Glutamatergic neuron (in vitro differentiated cells): ENCODE results near the gene TOM1L2. TPM values are rescaled to one million over a fixed set of nuclear protein-coding genes. Genes with fewer than 3 reads are reported as not detected.

ENCODE experiments used
- DNase-seq: peaks from one replicate; pipeline ENCODE4 v3.0.0; 2022
- H3K27ac Mint-ChIP-seq: one replicate; pipeline ENCODE4 v1.8.0; 2020; ENCODE audit warnings: mild to moderate bottlenecking, mixed read lengths, inconsistent platforms; ENCODE audit not compliant: unreplicated experiment
- H3K27me3 Mint-ChIP-seq: one replicate; pipeline ENCODE4 v1.8.0; 2020; ENCODE audit warnings: mild to moderate bottlenecking, moderate library complexity, mixed read lengths, inconsistent platforms; ENCODE audit not compliant: unreplicated experiment
- H3K36me3 Mint-ChIP-seq: one replicate; pipeline ENCODE4 v1.8.0; 2020; ENCODE audit warnings: mild to moderate bottlenecking, mixed read lengths, inconsistent platforms; ENCODE audit not compliant: unreplicated experiment
- H3K4me1 Mint-ChIP-seq: one replicate; pipeline ENCODE4 v1.8.0; 2020; ENCODE audit warnings: mild to moderate bottlenecking, low read depth, mixed read lengths, inconsistent platforms; ENCODE audit not compliant: unreplicated experiment
- H3K4me3 Mint-ChIP-seq: one replicate; pipeline ENCODE4 v1.8.0; 2020; ENCODE audit warnings: mild to moderate bottlenecking, mixed read lengths, inconsistent platforms; ENCODE audit not compliant: unreplicated experiment
- H3K9me3 Mint-ChIP-seq: one replicate; pipeline ENCODE4 v1.8.0; 2020; ENCODE audit warnings: mild to moderate bottlenecking, moderate library complexity, mixed read lengths, inconsistent platforms; ENCODE audit not compliant: unreplicated experiment
- total RNA-seq: library from RNA; stranded (reverse); fragmentation: NEBNext Ultra II Directional; extraction: Animal tissue kit (Norgen Biotek cat#: 25700); gene quantifications from one replicate; pipeline ENCODE4 v1.2.1, GENCODE V29; 2021; ENCODE audit not compliant: unreplicated experiment
- TF ChIP-seq, protein P1 (sequence below): fragments of 200-600 bp; sonication (generic); IDR thresholded peaks from one replicate; pipeline ENCODE4 v1.5.0; 2021; ENCODE audit not compliant: partially characterized antibody, unreplicated experiment

Gene TOM1L2
- total RNA-seq, 1 donor from 2014 or later = 62.8 TPM

DNA sequence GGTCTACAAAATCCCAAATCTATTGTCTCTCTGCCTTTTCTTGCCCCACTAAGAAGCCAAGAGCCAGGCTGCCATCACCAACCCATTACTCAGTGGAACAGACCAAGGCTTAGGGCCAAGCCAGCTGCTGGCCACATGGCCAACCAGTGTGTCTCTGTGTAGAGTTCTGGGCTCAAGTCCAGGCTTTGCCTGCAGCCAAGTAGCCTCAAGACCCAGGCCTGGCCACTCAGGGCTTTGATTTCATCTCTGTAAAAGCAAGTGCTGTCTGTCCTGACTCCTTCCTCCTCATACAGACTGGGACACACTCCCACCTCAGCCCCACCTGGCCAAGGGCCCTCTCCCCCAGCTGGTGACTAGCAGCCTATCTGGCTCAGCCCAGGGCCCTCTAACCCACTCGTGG lies 150.0 kb downstream of the TOM1L2 start:
- no peak for DNase-seq
- Mint-ChIP-seq H3K36me3 (no peaks in the 10 kb centered on the region), H3K27me3 (peaks cover 15% of the 10 kb centered on the region), H3K4me1 (peaks cover 47% of the 10 kb centered on the region), H3K27ac (no peak overlapping the region), H3K9me3 (peaks cover 23% of the 10 kb centered on the region), H3K4me3 (peak overlapping the region; percentile 88)
- TF ChIP-seq, protein P1, sequence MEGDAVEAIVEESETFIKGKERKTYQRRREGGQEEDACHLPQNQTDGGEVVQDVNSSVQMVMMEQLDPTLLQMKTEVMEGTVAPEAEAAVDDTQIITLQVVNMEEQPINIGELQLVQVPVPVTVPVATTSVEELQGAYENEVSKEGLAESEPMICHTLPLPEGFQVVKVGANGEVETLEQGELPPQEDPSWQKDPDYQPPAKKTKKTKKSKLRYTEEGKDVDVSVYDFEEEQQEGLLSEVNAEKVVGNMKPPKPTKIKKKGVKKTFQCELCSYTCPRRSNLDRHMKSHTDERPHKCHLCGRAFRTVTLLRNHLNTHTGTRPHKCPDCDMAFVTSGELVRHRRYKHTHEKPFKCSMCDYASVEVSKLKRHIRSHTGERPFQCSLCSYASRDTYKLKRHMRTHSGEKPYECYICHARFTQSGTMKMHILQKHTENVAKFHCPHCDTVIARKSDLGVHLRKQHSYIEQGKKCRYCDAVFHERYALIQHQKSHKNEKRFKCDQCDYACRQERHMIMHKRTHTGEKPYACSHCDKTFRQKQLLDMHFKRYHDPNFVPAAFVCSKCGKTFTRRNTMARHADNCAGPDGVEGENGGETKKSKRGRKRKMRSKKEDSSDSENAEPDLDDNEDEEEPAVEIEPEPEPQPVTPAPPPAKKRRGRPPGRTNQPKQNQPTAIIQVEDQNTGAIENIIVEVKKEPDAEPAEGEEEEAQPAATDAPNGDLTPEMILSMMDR = no peak

DNA sequence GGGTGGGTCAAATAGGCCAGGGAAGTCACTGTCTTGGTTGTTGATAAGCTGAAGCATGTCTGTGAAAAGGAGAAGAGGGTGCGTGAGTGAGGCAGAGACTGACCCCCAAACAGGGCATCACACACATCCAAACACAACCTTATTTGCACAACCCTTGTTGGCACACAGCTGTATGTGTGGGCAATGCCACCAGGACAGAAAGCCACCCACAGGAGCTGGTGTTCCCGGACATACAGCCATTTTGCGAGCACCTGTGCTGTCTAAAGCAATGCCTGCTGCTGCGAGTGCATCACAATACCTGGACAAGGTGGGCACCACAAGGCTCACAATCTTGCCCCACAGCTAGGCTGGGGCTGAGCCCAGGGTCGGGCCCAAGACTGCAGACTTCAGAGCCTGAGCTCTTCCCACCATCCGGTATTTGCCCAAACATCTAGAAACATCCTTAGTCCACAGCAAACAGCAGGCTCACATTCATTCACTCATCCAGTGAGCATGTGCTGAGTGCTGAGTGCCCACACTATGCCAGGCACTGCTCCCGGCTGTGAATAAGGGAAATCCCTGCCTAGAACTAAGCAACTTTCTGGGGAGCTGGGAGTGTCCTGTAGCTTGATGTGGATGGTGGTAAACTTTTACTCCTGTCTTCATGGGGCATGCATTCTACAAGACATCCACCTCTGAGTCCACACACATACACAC lies 151.6 kb downstream of the TOM1L2 start:
- peak overlapping the region; percentile 77 for H3K27ac Mint-ChIP-seq
- DNase-seq = no peak
- peak overlapping the region; percentile 88 for H3K4me3 Mint-ChIP-seq
- peaks cover 43% of the 10 kb centered on the region for H3K4me1 Mint-ChIP-seq
- peaks cover 16% of the 10 kb centered on the region for H3K27me3 Mint-ChIP-seq
- no peaks in the 10 kb centered on the region for H3K36me3 Mint-ChIP-seq
- TF ChIP-seq, protein P1 = no peak
- H3K9me3 Mint-ChIP-seq = peaks cover 24% of the 10 kb centered on the region

DNA sequence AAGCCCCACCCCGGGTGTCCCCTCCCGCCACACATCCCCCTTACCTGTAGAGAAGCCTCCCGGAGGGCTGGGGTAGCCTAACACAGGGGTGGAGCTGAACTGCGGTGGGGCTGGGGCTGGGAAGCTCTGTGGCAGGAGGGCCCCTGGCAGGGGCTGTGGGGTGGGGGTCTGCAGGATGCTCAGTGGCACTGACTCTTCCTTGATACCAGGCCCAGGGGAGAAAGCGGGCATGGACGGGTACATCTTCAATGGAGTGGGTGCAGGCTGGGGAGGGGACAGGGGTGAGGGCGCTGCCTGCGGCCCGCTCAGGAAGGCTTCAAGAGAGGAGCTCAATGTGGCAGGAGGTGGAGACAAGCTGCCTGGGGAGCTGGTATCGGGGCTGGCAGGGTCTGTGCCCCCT lies 152.2 kb downstream of the TOM1L2 start:
- H3K4me1 Mint-ChIP-seq = peaks cover 47% of the 10 kb centered on the region
- TF ChIP-seq, protein P1 = no peak

DNA sequence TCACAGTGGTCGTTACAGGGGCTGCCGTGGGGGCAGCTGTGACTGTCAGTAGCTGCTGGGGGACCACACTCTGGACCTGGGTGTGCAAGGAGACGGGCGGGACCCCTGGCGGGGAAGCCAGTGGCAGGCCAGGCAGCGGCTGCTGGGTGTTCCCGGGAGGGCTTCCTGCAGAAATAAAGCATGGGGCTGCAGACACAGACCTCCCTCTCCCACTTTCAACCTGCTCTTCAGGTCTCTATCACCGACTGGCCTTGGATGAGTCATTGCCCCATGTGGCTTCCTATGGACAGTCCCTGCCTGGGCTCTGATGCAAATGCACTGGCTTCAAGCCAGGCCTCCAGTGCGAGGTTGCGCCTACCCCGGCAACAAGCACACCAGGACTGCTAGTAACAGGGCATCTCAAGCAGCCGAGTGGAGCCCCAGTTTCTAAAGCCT lies 152.6 kb downstream of the TOM1L2 start:
- Mint-ChIP-seq H3K36me3 (no peaks in the 10 kb centered on the region), H3K4me1 (peaks cover 43% of the 10 kb centered on the region), H3K4me3 (peak overlapping the region; percentile 69), H3K9me3 (peaks cover 28% of the 10 kb centered on the region), H3K27ac (peak overlapping the region; percentile 82), H3K27me3 (peaks cover 20% of the 10 kb centered on the region)
- TF ChIP-seq, protein P1 = no peak
- DNase-seq = peak; percentile 63

More for the DNA sequence above, 152.2 kb downstream of the TOM1L2 start:
- Mint-ChIP-seq H3K27me3 (peaks cover 21% of the 10 kb centered on the region), H3K9me3 (peaks cover 27% of the 10 kb centered on the region), H3K27ac (peak overlapping the region; percentile 48), H3K4me3 (peak overlapping the region; percentile 65), H3K36me3 (no peaks in the 10 kb centered on the region)
- no peak for DNase-seq

DNA sequence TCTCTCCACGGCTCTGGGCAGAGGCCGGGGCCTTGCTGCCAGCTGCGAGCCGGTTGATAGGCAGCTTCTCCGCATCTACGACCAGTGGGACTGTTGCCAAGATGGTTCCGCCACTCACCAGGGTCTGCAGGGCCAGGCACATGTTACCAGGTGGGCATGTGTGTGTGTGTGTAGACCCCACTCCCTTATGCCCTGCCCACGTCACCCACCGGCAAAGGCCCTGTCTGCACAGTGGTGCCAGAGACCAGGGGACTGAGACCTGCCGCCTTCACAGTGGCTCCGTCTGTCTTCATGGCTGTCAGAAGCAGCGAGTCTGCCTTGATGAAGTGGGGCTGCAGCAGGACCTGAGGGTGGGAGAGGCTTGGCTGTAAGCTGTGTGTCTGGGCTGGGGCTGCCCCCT lies 153.1 kb downstream of the TOM1L2 start:
- H3K36me3 Mint-ChIP-seq = no peaks in the 10 kb centered on the region
- peaks cover 18% of the 10 kb centered on the region for H3K27me3 Mint-ChIP-seq
- H3K4me1 Mint-ChIP-seq = peaks cover 38% of the 10 kb centered on the region
- peak overlapping the region; percentile 69 for H3K4me3 Mint-ChIP-seq
- TF ChIP-seq, protein P1 = no peak
- H3K9me3 Mint-ChIP-seq = peaks cover 30% of the 10 kb centered on the region
- peak overlapping the region; percentile 69 for H3K27ac Mint-ChIP-seq
- no peak for DNase-seq
